NCI-H345 treated with DMSO at 0.1 percent for 48 hours (cell line): Measurements from ENCODE around the gene C2CD3.
"Not testable (repeated sequence)": the region's sequence is repeated elsewhere in the genome, so short reads cannot be mapped to it uniquely, and the experiment has no call there.

Experiments used
- DNase-seq: peaks from one replicate; lab custom pipeline; 2025; ENCODE audit not compliant: unreplicated experiment; lab: John Stamatoyannopoulos, UW

Gene C2CD3

DNA sequence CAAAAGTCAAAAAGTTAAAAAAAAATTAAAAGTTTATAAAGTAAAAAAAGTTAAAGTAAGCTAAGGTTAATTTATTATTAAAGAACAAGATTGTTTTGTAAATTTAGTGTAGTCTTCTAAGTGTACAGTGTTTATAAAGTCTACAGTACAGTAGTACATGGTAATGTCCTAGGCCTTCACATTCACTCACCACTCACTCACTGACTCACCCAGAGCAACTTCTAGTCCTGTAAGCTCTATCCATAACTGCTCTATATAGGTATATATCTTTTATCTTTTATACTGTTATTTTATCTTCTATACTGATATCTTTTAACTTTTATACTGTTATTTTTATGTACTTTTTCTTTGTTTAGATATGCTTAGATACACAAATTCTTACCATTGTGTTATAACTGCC, 11.2 kb downstream of the C2CD3 start:
- no peak for DNase-seq

DNA sequence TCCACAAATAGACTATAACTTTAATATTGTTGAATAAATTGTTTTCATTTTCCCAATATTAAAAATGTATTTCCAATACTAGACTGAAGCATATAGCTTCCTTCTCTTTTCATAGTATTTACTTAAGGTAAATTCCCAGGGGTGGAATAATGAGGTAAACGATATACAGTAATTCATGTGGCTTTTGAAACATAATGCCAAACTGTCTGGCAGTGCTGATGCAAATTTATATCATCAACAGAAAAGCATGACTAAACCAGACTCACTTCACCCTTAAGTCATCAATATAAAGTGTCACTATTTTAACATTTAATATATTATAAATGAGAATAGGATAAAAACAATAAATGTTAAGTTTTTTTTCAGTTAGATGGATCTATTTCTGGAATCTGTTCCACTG, 13.6 kb downstream of the C2CD3 start:
- no peak for DNase-seq

DNA sequence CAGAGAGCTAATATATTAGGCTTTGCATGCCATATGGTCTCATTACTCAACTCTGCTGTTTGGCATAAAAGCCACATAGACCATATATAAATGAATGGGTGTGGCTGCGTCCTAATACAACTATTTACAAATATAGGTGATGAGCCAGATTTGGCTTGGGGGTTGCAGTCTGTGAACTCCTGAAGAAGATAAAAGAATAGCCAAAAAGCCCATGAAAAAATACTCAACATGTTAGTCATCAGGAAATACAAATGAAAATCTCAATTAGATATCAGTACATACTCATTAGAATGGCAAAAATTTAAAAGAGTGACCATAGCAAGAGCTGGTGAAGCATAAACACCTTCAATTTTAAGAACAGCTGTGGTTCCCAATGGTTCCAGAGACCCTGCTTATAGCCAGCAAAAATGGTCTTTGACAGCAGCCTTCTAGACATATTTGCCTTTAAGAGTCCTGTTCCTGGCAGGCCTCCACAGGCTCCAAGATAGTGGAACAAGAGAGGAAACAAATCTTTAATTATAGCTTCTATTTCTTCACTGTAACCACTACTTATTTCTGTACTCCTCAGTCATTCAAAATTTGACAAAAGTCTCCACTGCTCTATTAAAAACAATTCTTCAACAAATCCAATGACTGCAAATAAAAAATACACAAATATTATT, 16.1 kb downstream of the C2CD3 start:
- DNase-seq = no peak

DNA sequence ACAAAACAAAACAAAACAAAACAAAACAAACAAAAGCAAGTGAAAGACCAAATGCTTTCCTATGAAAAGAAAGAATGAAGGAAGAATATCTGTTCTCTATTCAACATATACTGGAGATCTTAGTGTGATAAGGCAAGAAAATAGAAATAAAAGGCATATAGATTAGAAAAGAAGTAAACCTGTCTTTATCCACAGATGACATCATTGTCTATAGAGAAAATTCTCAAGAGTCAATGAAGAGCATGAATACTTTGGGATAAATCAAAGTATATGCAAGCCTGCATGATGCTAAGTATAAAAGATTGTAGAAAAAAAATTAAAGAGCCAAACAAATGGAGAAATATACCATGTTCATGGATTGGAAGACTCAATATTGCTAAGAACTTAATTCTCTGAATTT, 17.6 kb downstream of the C2CD3 start:
- DNase-seq = no peak

DNA sequence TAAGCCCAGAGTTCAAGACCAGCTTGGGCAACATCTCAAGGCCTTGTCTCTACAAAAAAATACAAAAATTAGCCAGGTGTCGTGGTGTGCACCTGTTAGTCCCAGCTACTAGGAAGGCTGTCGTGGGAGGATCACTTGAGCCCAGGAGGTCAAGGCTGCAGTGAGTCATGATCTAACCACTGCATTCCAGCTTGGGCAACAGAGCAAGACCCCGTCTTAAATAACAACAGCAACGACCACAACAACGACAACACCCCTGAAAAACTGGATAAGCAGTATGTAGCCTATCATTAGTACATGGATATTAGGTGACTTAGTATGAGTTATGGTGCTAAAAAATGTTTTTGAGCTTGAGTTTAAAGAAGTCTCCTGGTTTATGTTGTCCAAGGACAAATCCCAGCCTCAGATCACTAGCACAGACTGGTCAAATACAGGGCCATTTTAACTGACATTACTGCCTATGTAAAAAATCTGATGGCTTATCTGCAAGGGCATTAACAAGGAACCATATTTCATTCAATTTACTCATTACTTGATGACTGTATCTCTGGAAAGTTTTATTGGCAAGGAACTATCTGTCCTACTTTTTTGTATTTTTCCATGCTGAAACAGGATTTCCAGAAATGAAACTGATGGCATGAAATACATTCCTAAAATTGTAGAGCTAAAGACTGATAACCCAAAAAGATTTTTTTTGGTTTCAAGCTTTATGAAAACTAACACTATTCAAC, 23.4 kb downstream of the C2CD3 start:
- no peak for DNase-seq

DNA sequence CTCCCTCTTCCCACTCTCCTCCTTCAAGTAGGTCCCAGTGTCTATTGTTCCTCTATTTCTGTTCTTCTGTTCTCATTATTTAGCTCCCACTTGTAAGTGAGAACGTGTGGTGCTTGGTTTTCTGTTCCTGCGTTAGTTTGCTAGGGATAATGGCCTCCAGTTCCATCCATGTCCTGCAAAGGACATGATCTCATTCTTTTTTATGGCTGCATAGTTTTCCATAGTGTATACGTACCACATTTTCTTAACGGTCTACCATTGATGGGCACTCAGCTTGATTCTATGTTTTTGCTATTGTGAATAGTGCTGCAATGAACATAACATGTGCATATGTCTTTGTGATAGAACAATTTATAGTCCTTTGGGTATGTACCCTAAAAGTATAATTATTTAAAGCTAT, 26.2 kb downstream of the C2CD3 start:
- no peak for DNase-seq

DNA sequence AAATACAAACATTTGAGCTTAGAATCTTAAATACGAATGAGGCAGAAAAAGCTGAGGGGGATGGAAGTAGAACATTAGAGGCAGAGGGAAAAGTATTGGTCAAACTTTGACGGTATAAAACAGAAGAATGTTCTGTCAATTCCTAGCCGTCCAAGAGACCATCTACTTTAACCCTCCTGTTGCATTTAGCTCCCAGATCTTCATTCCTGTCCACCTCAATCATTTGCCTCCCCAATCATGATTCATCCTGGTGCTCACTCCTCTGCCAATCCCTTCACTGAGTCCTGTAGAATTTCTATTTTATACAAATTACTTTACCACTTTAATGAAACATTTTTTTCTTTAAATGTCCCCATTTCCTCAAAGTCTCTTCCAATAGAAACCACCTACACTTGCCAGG, 28.2 kb downstream of the C2CD3 start:
- no peak for DNase-seq

DNA sequence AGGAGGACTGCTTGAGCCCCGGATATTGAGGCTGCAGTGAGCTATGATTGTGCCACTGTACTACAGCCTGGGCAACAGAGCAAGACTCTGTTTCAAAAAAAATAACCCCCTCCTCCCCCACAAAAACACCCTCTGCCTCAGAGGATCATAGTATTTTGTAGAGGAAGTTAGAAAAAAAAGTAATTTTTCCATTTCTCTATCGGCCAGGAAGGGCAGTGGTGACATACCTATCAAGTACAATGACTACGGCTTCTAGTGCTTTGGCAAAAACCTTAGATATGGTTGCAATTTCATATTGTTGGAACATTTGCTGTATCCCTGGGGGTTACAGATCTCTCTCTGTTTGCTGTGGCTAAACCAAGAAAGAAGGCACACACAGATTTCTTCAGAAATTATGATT, 28.9 kb downstream of the C2CD3 start:
- no peak for DNase-seq

DNA sequence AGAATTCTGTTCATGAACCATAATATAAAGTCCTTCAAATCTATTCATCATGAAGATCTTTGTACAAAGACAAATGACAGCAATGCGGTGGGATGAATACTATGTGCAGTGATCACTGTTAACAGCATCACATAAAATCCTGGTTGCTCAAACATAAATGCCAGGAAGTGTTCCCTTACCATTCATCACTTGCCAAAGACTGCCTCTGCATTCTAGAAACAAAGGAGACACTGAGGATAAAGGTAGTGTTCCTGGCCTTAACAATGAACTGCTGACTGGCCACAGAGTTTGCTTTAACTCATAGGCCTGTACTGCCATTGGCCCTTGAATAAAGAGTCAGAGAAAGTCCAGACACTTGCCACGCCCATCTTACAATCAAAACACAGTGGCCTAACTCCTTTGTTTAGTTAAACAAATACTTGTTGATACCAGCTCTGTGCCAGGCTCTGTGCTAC, 29.5 kb downstream of the C2CD3 start:
- DNase-seq = no peak

DNA sequence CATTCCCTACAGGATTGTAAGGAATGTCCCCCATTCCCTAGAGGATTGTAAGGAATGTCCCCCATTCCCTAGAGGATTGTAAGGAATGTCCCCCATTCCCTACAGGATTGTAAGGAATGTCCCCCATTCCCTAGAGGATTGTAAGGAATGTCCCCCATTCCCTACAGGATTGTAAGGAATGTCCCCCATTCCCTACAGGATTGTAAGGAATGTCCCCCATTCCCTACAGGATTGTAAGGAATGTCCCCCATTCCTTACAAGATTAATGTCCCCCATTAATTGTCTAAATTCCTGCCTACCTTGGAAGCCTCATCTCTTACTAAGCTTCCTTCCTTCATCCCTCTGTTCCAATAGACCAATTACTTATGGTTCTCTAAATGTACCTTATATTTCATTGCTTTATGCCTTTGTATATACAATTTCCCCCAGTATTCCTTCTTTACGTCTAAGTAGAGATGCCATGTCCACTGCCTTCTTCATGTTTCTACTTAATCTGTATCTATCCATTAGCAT, 30.8 kb downstream of the C2CD3 start:
- DNase-seq = not testable (repeated sequence)

DNA sequence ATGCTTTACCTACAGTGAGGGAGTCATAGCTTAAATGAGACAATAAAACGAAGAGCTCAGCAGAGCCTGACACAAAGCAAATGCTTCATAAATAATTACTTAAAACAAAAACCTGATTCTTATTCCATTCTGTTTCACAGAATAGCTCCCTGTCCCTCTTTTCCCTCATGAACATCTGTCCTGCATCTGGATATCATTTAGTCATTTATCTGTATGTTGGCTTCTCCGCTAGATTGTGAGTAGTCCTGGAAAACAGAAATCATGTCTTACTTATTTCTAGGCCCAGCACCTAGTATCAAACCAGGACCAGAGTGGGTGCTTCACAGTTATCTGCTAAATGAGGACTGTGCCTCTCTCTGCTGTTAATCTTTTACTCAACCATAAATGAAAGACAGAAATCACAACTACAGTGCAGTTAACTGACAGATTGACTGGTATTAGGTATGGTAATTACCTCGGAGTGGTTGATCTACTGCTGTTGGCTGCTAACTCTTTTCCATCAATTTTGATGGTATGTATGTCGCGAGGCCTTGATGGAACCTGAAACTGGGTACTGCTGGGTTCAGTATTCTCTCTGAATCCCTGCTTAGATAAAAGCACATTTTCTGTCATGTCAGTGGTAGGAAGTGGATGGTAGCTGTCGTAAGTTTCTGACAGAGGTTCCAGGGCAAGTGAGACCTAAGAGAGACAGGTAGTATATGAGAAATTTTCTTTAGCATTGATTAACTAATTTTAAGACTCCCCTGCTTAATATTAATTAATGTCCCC, 31.5 kb downstream of the C2CD3 start:
- no peak for DNase-seq

DNA sequence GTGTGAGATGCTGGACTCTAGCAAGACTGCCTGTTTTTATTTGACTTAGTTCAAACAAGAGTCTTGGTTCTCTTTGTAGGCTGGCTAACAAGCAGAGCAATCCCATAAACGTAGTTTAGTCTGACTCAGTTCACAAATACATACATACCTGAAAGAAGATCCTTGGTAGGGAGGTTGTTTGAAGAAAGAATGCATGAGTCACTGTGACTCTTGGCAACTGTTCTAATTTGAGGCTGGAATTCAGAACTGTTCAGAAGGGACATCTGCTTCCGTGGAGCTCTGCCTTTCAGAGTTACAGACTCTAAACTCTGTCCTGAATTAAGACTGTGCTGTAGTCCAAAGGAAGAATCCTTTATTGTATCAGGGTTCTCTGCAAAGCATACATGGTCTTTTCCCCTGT, 32.2 kb downstream of the C2CD3 start:
- DNase-seq = no peak

DNA sequence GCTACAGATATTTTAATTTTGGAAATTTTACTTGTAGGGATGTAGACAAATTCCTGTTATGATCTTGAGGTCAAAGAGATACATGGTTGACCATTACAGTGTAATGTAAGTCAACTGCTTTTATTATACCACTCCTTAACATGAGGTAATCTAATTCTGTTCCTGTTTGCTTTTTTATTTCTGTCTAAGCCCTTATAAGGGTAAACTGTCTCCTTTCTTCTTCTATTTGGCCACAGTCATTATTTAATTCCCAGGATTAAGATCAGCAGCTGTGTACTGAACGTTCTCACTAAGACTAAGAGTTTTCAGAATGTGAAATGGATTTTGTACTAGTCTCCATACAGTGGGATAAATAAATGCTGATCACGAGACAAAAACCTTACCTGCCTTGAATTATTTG, 32.8 kb downstream of the C2CD3 start:
- no peak for DNase-seq

DNA sequence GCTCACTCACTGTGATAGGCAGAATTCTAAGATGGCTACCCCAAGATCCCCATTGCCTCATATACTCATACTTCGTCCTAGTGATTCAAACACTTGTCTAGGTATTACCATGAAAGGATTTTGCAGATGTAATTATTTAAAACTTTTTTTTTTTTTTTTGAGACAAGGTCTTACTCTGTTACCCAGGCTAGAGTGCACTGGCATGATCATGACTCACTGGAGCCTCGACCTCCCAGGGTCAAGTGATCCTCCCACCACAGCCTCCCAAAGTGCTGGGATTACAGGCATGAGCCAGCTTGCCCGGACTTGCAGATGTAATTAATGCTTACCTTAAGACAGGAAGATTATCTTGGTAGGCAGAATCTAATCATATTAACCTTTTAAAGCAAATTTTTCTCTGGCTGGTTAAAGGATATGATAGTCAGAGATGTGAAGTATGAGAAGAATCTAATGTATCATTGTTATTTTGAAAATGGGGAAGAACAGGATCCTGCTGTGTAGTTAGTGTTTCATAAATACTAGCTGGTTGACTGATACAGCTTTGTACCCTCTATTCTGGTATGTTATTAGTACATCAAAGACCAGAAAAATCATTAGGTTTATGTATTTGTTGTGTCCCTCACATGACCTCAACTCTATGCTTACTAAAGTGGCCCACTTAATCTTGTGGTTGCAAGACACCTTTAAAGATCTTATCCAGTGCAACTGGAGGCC, 35.5 kb downstream of the C2CD3 start:
- no peak for DNase-seq

DNA sequence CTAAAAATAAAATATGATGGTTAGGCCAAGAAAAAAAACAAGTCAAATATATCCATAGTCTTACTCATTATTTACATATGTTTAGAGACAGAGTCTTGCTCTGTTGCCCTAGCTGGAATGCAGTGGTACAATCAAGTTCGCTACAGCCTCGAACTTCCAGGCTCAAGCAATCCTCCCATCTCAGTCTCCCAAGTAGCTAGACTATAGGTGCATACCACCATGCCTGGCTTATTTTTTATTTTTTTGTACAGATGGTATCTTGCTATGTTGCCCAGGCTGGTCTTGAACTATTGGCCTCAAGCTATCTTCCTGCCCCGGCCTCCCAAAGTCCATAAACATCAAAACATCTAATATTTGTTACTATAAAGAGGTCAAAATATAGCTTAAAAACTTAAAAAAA, 36.1 kb downstream of the C2CD3 start:
- DNase-seq = no peak

DNA sequence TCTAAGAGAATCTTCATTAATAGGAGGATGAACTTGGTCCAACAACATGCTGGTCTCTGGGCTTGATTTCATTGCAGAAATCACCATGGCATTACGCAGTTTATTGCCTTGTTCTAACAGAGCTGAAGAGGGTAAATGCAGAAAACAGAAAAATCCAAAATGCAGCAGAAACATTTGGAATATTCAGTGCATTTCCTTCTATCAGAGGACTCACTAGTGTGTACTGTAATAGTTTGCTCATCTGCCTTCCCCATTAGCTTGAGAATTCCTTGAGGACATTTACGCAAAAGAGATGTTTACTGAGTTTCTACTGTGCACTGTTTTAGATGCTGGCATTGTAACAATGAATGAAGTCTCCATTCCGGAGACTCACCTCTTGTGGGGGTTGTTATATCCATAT, 37.4 kb downstream of the C2CD3 start:
- no peak for DNase-seq

DNA sequence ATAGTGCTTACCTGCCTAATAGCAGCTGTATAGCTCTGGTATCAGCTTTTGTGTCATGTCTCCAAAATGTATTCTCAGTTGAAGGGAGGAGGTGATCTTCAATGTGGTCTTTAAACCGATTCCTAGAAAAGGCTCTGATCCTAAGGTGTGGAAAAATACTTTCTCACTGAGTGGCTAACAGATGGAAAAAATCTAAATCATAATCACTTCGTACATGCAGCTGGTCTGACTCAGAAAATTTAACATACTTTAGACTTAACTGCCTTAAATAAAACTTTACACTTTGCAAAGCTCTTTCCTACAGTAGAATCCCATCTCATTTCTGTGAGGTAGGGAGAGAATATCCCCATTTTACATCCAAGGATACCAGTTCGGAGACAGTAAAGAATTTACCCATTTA, 38.0 kb downstream of the C2CD3 start:
- DNase-seq = no peak

DNA sequence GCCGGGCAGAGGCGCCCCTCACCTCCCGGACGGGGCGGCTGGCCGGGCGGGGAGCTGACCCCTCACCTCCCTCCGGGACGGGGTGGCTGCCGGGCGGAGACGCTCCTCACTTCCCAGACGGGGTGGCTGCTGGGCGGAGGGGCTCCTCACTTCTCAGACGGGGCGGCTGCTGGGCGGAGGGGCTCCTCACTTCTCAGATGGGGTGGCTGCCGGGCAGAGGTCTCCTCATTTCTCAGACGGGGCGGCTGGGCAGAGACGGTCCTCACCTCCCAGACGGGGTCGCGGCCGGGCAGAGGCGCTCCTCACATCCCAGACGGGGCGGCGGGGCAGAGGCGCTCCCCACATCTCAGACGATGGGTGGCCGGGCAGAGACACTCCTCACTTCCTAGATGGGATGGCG, 41.7 kb downstream of the C2CD3 start:
- DNase-seq = not testable (repeated sequence)

DNA sequence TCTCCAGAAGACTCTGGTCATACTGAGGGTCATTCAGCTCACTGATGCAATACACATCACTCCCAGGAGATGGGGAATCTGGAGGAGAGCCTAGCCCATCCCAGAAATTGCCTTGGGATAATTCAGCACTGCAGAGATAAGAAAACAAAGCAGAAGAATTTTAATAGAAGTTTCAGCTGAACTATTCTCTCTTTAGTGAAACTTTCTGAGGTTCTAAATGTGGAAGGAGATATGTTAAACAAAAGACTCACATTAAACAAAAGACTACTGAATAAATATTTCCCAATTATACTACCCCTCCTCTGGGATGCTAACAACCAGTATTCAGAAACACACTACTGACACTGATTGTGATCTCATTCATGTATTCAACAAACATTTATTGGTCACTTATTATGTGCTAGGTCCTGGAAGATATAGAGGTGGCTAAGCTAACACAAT, 47.8 kb downstream of the C2CD3 start:
- DNase-seq = no peak

DNA sequence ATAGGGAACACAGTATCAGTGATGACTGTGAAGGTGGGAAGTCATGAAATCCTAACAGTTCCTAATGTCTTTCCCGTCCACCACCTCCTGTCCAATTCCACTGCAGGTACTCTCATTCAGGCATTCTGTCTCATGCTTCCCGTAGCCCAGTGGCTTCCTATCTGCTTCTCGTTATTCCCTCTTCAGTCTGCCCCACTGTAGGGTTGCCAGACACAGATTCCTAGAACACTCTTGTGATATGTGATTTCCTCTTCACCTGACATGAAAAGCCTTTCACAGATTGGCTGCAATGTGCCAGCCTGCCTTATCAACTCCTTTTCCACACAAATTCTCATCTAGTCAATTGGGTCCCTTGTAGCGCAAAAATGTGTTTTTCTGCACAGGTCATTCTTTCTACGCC, 49.0 kb downstream of the C2CD3 start:
- no peak for DNase-seq
